H1 (cell line): ENCODE measurements around the gene NRL. TPM values are rescaled to one million over a fixed set of nuclear protein-coding genes. Genes with fewer than 3 reads are reported as not detected.

ENCODE experiments used
- CTCF ChIA-PET: fragments of 300-600 bp; sonication (Branson Sonifier 250); formaldehyde crosslinking; loops from one replicate; lab custom pipeline; 2021; ENCODE audit not compliant: partially characterized antibody; lab: Charles Lee
- POLR2A ChIA-PET: fragments of 300-600 bp; sonication (Branson Sonifier 250); formaldehyde crosslinking; loops from one replicate; lab custom pipeline; 2021; ENCODE audit warnings: inconsistent platforms; ENCODE audit not compliant: partially characterized antibody; lab: Charles Lee
- DNase-seq, 2 experiments: peaks; one replicate each; pipeline versions ENCODE4 v3.0.0 to v3.0.0-alpha.2; 2010 to 2022; ENCODE audit warnings: low spot score in 2 of 2, low read depth in 1 of 2, mixed read lengths in 1 of 2
- FAIRE-seq: peaks from 2 replicates; lab custom pipeline; 2011; peaks lifted over from hg19 to GRCh38; lab: Jason Lieb, UNC
- H2AFZ ChIP-seq: 2 replicates; pipeline ENCODE4 v1.8.1; 2012; ENCODE audit warnings: low read length, inconsistent platforms
- H2AK5ac ChIP-seq: 2 replicates; pipeline ENCODE4 v1.6.1; 2013; ENCODE audit warnings: low read depth, low read length
- H2BK120ac ChIP-seq: replicated peaks from 2 replicates; pipeline ENCODE3; 2013; ENCODE audit warnings: low read depth, low read length, inconsistent platforms
- H2BK12ac ChIP-seq: 2 replicates; pipeline ENCODE4 v1.6.1; 2013; ENCODE audit warnings: low read depth, low read length
- H2BK15ac ChIP-seq: 2 replicates; pipeline ENCODE4 v1.6.1; 2013; ENCODE audit warnings: low read length
- H2BK20ac ChIP-seq: 2 replicates; pipeline ENCODE4 v1.6.1; 2013; ENCODE audit warnings: low read length
- H2BK5ac ChIP-seq: 2 replicates; pipeline ENCODE4 v1.6.1; 2013; ENCODE audit warnings: low read depth, low read length
- H3K14ac ChIP-seq: 2 replicates; pipeline ENCODE4 v1.6.1; 2013; ENCODE audit warnings: inconsistent platforms; ENCODE audit not compliant: insufficient read length
- H3K18ac ChIP-seq: 2 replicates; pipeline ENCODE4 v1.6.1; 2013; ENCODE audit warnings: low read length; ENCODE audit errors: extremely low read depth
- H3K23ac ChIP-seq: 2 replicates; pipeline ENCODE4 v1.6.1; 2013; ENCODE audit warnings: inconsistent platforms; ENCODE audit not compliant: insufficient read length
- H3K23me2 ChIP-seq: 2 replicates; pipeline ENCODE4 v1.6.1; 2013; ENCODE audit warnings: low read depth, low read length
- H3K27ac ChIP-seq: 2 replicates; pipeline ENCODE4 v1.6.1; 2011; ENCODE audit warnings: low read depth, low read length, inconsistent platforms
- H3K27me3 ChIP-seq, 4 experiments: replicated peaks in 1 of 4; 1 replicate in 1 of 4; 2 replicates in 3 of 4; pipeline versions ENCODE4 v1.6.1 to v1.8.1; 2011 to 2013; ENCODE audit warnings: low read length in 3 of 4, mild to moderate bottlenecking in 3 of 4, inconsistent platforms in 2 of 4, mixed read lengths in 2 of 4, moderate library complexity in 1 of 4; ENCODE audit not compliant: control insufficient read depth in 3 of 4, insufficient read depth in 3 of 4; ENCODE audit errors: extremely low read depth in 1 of 4
- H3K36me3 ChIP-seq, 4 experiments: 2 replicates each; pipeline versions ENCODE4 v1.6.1 to v1.8.1; 2011 to 2013; ENCODE audit warnings: mild to moderate bottlenecking in 4 of 4, low read length in 3 of 4, moderate library complexity in 2 of 4, control low read depth in 1 of 4, inconsistent platforms in 1 of 4; ENCODE audit not compliant: insufficient read depth in 4 of 4, control insufficient read depth in 2 of 4
- H3K4ac ChIP-seq: replicated peaks from 2 replicates; pipeline ENCODE3; 2013; ENCODE audit warnings: low read length, low read depth, mixed read lengths, inconsistent platforms; ENCODE audit not compliant: insufficient read length
- H3K4me1 ChIP-seq, 4 experiments: replicated peaks in 1 of 4; 1 replicate in 1 of 4; 2 replicates in 3 of 4; pipeline versions ENCODE4 v1.6.1 to v1.8.1; 2011 to 2013; ENCODE audit warnings: low read length in 3 of 4, inconsistent platforms in 2 of 4, mixed read lengths in 1 of 4; ENCODE audit not compliant: insufficient read depth in 4 of 4, control insufficient read depth in 3 of 4
- H3K4me2 ChIP-seq, 2 experiments: 2 replicates each; pipeline versions ENCODE4 v1.6.1 to v1.8.1; 2011 to 2013; ENCODE audit warnings: low read depth in 2 of 2, low read length in 2 of 2, control low read depth in 1 of 2, inconsistent platforms in 1 of 2, mild to moderate bottlenecking in 1 of 2; ENCODE audit not compliant: insufficient read depth in 1 of 2
- H3K4me3 ChIP-seq, 4 experiments: fragments of 200-600, 300-600 bp in 1 of 4; sonication (generic), shearing (Covaris generic), sonication (Bioruptor Twin) in 1 of 4; 2 replicates each; pipeline versions ENCODE4 v1.5.1 to v1.8.1; 2011 to 2016; ENCODE audit warnings: low read length in 4 of 4, low read depth in 3 of 4, control low read depth in 2 of 4, inconsistent platforms in 2 of 4, mild to moderate bottlenecking in 2 of 4, mixed read lengths in 1 of 4, moderate library complexity in 1 of 4; ENCODE audit not compliant: insufficient read depth in 2 of 4; ENCODE audit errors: extremely low read depth in 1 of 4
- H3K56ac ChIP-seq: replicated peaks from 2 replicates; pipeline ENCODE3; 2013; ENCODE audit warnings: low read depth, mild to moderate bottlenecking, mixed read lengths, low read length, inconsistent platforms; ENCODE audit not compliant: insufficient read length
- H3K79me1 ChIP-seq: 2 replicates; pipeline ENCODE4 v1.6.1; 2013; ENCODE audit warnings: low read depth, low read length, control low read depth
- H3K79me2 ChIP-seq, 2 experiments: 2 replicates each; pipeline versions ENCODE4 v1.6.1 to v1.8.1; 2012 to 2013; ENCODE audit warnings: low read length in 2 of 2, mild to moderate bottlenecking in 2 of 2, inconsistent platforms in 1 of 2; ENCODE audit not compliant: insufficient read depth in 2 of 2, control insufficient read depth in 1 of 2
- H3K9ac ChIP-seq, 4 experiments: replicated peaks in 1 of 4; 1 replicate in 1 of 4; 2 replicates in 3 of 4; pipeline versions ENCODE4 v1.6.1 to v1.8.1; 2011 to 2013; ENCODE audit warnings: low read depth in 3 of 4, low read length in 3 of 4, control low read depth in 2 of 4, mild to moderate bottlenecking in 2 of 4, moderate library complexity in 2 of 4, inconsistent platforms in 1 of 4; ENCODE audit errors: extremely low read depth in 1 of 4
- H3K9me3 ChIP-seq, 2 experiments: 2 replicates each; pipeline versions ENCODE4 v1.6.1 to v1.8.1; 2012 to 2013; ENCODE audit warnings: mild to moderate bottlenecking in 2 of 2, moderate library complexity in 2 of 2, control low read depth in 1 of 2, inconsistent platforms in 1 of 2, low read depth in 1 of 2, low read length in 1 of 2, mixed read lengths in 1 of 2; ENCODE audit not compliant: insufficient read depth in 2 of 2
- H4K20me1 ChIP-seq, 2 experiments: replicated peaks in 1 of 2; 2 replicates each; pipeline versions ENCODE3 to v1.8.1; 2011 to 2013; ENCODE audit warnings: inconsistent platforms in 2 of 2, low read length in 2 of 2, mild to moderate bottlenecking in 1 of 2; ENCODE audit not compliant: insufficient read depth in 2 of 2, control insufficient read depth in 1 of 2
- H4K5ac ChIP-seq: 2 replicates; pipeline ENCODE4 v1.6.1; 2013; ENCODE audit warnings: low read length, low read depth, mixed read lengths, inconsistent platforms; ENCODE audit not compliant: insufficient read length
- H4K8ac ChIP-seq: 2 replicates; pipeline ENCODE4 v1.8.0; 2013; ENCODE audit warnings: mild to moderate bottlenecking, moderate library complexity, low read length, inconsistent platforms; ENCODE audit not compliant: insufficient read depth; ENCODE audit errors: extremely low read depth
- H4K91ac ChIP-seq: replicated peaks from 2 replicates; pipeline ENCODE3; 2013; ENCODE audit warnings: low read length, mixed read lengths, inconsistent platforms; ENCODE audit not compliant: insufficient read length
- BRCA1 ChIP-seq: IDR thresholded peaks from 2 replicates; pipeline ENCODE4 v1.6.1; 2012; ENCODE audit warnings: low read depth, low read length, improper control_type of control experiment
- CHD2 ChIP-seq: IDR thresholded peaks from 2 replicates; pipeline ENCODE4 v1.6.1; 2012; ENCODE audit warnings: low read length, improper control_type of control experiment
- EGR1 ChIP-seq: IDR thresholded peaks from 2 replicates; pipeline ENCODE4 v1.6.1; 2011; ENCODE audit warnings: low read depth, low read length, borderline replicate concordance
- HDAC2 ChIP-seq, 2 experiments: fragments of 300-600 bp in 1 of 2; sonication (generic) in 1 of 2; IDR thresholded peaks; 2 replicates each; pipeline ENCODE4 v1.6.1; 2011 to 2012; ENCODE audit warnings: low read depth in 2 of 2, low read length in 2 of 2, mild to moderate bottlenecking in 2 of 2, moderate library complexity in 2 of 2, borderline replicate concordance in 1 of 2, inconsistent platforms in 1 of 2
- SIRT6 ChIP-seq: IDR thresholded peaks from one replicate; pipeline ENCODE4 v1.7.1; 2012; ENCODE audit warnings: low read length, inconsistent platforms
- ZNF274 ChIP-seq: IDR thresholded peaks from 2 replicates; pipeline ENCODE4 v1.7.0; 2012; ENCODE audit warnings: low read length, borderline replicate concordance; ENCODE audit errors: extremely low read depth
- WGBS, 2 experiments: shearing (Covaris generic) in 1 of 2; methylation state at CpG; one replicate each; pipeline versions ENCODE4 v1.1.6 to v1.1.7; 2013 to 2015; ENCODE audit warnings: low lambda C conversion rate in 2 of 2, mixed read lengths in 2 of 2, inconsistent platforms in 1 of 2, low coverage in 1 of 2, missing lambda C conversion rate in 1 of 2; ENCODE audit not compliant: insufficient replicate concordance in 2 of 2, insufficient coverage in 1 of 2, insufficient read length in 1 of 2; ENCODE audit errors: extremely low coverage in 1 of 2, missing lambda C conversion rate in 1 of 2; 5-methylcytosine and 5-hydroxymethylcytosine counted together
- polyA plus RNA-seq, 7 experiments: library from polyadenylated mRNA; depleted of rRNA in 3 of 7; stranded (reverse) in 5 of 7; unstranded in 2 of 7; fragments of >200 nt in 5 of 7; fragments of 200-250 nt in 2 of 7; gene quantifications; 1 replicate in 5 of 7; 2 replicates in 1 of 7; 4 replicates in 1 of 7; pipeline versions ENCODE4 v1.2.1 to v1.2.3, GENCODE V29; 2011 to 2013; ENCODE audit warnings: missing spikeins in 2 of 7, mixed read lengths in 2 of 7
- total RNA-seq: library from RNA; stranded (reverse); fragmentation: NEBNext Ultra II Directional; extraction: Animal tissue kit (Norgen Biotek cat#: 25700); gene quantifications from 2 replicates; pipeline ENCODE4 v1.2.1, GENCODE V29; 2021

Gene NRL
- total and polyA plus RNA-seq, 2 of the 8 experiments (the other 6 are each of a cell fraction or from before 2014, with no cell fraction given), result 1.1 to 2.2 TPM

DNA sequence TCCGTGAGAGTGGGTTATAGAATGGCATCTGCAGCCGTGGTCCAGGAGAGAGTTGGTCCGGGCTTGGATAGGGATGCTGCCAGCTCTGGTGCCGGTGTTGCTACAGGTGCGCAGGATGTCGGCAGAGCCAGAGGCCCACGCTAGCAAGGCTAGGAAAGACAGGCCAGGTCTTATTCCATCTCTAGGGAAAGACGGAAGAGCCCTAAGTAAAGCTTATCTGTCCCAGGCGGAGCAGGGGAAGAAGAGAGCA, 20.8 kb upstream of the NRL start:
- no peak overlapping the region for H3K23ac ChIP-seq
- no peak overlapping the region for H2BK120ac ChIP-seq
- peak overlapping the region; percentile 64; the same call in 1 of the 2 replicates for H4K8ac ChIP-seq
- H2BK15ac ChIP-seq, result peak overlapping the region; percentile 4; the same call in 1 of the 2 replicates
- no peaks in the 10 kb centered on the region for H3K9me3 ChIP-seq
- H3K36me3 ChIP-seq, result peaks cover 8 to 25% (median 14%) of the 10 kb centered on the region in 4 experiments; a peak in 6 of 8 replicates
- peak overlapping the region in 3 of 4 experiments; percentile 42 to 66 (median 50); a peak in 3 of 7 replicates for H3K9ac ChIP-seq
- H2BK5ac ChIP-seq, result peak overlapping the region; percentile 90; the same call in 1 of the 2 replicates
- no peaks in the 10 kb centered on the region for H3K27me3 ChIP-seq
- H3K18ac ChIP-seq, result peak overlapping the region; percentile 17
- no peak for FAIRE-seq
- H3K4ac ChIP-seq, result no peak overlapping the region
- H3K79me2 ChIP-seq, result peaks cover 0 to 12% of the 10 kb centered on the region in 2 experiments; a peak in 2 of 4 replicates
- peak overlapping the region; percentile 34 for H4K5ac ChIP-seq
- no peak overlapping the region for H4K91ac ChIP-seq
- DNase-seq, result no peak
- H3K4me2 ChIP-seq, result peak overlapping the region; percentile 81 to 95
- H2BK20ac ChIP-seq, result no peak overlapping the region
- TF ChIP-seq HDAC2 (IDR thresholded peaks at IDR 0.05; ENCODE audit: borderline replicate concordance in 1 of 2, low read depth in 2 of 2, low read length in 2 of 2) (no peak), ZNF274 (no peak), CHD2 (no peak), EGR1 (no peak), SIRT6 (no peak), BRCA1 (no peak)
- TF ChIP-seq, all 59 proteins: peak for 0
- H2BK12ac ChIP-seq, result no peak overlapping the region; the same call in 1 of the 2 replicates
- H2AK5ac ChIP-seq, result no peak overlapping the region
- ChIA-PET POLR2A (interaction anchor here (0.8 to 10.5 kb wide), 15 partner anchors 8 to 136 kb away, joined by 3 to 118 read pairs (median 7); partner anchors contain the start of genes CHMP4A, DCAF11, IRF9 and NRL), CTCF (interaction anchor here (1.0 to 1.7 kb wide), 6 partner anchors 12 to 77 kb away, joined by 3 to 7 read pairs (median 4); partner anchors contain the start of genes IRF9, PSME2 and RNF31)
- H3K4me1 ChIP-seq, result peaks cover 0 to 10% (median 6%) of the 10 kb centered on the region in 4 experiments; a peak in 5 of 7 replicates
- H3K27ac ChIP-seq, result peak overlapping the region; percentile 14; the same call in 1 of the 2 replicates
- no peak overlapping the region for H3K14ac ChIP-seq
- peaks cover 4% of the 10 kb centered on the region; the same call in 1 of the 2 replicates for H3K79me1 ChIP-seq
- peaks cover 0 to 1% of the 10 kb centered on the region in 2 experiments for H4K20me1 ChIP-seq
- peak overlapping the region; percentile 64 to 100 (median 75) for H3K4me3 ChIP-seq
- 15% methylated on average over 9 of the region's 9 CpGs; no CpG with 5 or more reads in 1 of the 2 experiments for WGBS, 2 experiments
- no peak overlapping the region for H3K56ac ChIP-seq
- peak overlapping the region; percentile 94 for H2AFZ ChIP-seq
- H3K23me2 ChIP-seq, result peaks cover 5% of the 10 kb centered on the region; the same call in 1 of the 2 replicates
